NCI-H1930 (cell line): Measurements from ENCODE around the gene PHF2.

Experiments used
- DNase-seq, 2 experiments: peaks; one replicate each; lab custom pipeline; 2025; lab: John Stamatoyannopoulos, UW

The PHF2 gene

GRCh38 chr9:93568169-93568568, 8.2 kb upstream of the PHF2 start:
- no peak for DNase-seq

- DNase-seq, result no peak
Observed at GRCh38 chr9:93569621-93570174, 6.7 kb upstream of the PHF2 start.

- no peak for DNase-seq
Observed at GRCh38 chr9:93572221-93572620, 4.2 kb upstream of the PHF2 start.

- no peak for DNase-seq
Observed at GRCh38 chr9:93572636-93573515, 3.5 kb upstream of the PHF2 start.

GRCh38 chr9:93573516-93573828, 2.9 kb upstream of the PHF2 start:
- no peak for DNase-seq

- no peak for DNase-seq
Observed at GRCh38 chr9:93574091-93574899, 2.1 kb upstream of the PHF2 start.

- DNase-seq, result no peak
Observed at GRCh38 chr9:93574900-93575795, 1.2 kb upstream of the PHF2 start.

- no peak for DNase-seq
Observed at GRCh38 chr9:93575796-93576257, 557 bp upstream of the PHF2 start.

GRCh38 chr9:93577078-93577974, 942 bp downstream of the PHF2 start:
- no peak for DNase-seq

GRCh38 chr9:93577975-93578682, 1.7 kb downstream of the PHF2 start:
- DNase-seq, result no peak

- DNase-seq, result no peak
Observed at GRCh38 chr9:93578844-93579243, 2.5 kb downstream of the PHF2 start.

- DNase-seq, result no peak
Observed at GRCh38 chr9:93579711-93580516, 3.5 kb downstream of the PHF2 start.

GRCh38 chr9:93580654-93581380, 4.4 kb downstream of the PHF2 start:
- no peak for DNase-seq

GRCh38 chr9:93582115-93582514, 5.7 kb downstream of the PHF2 start:
- DNase-seq, result no peak

GRCh38 chr9:93582550-93582949, 6.2 kb downstream of the PHF2 start:
- no peak for DNase-seq

- DNase-seq, result no peak
Observed at GRCh38 chr9:93585259-93585658, 8.9 kb downstream of the PHF2 start.

- no peak for DNase-seq
Observed at GRCh38 chr9:93585695-93586094, 9.3 kb downstream of the PHF2 start.

- DNase-seq, result no peak
Observed at GRCh38 chr9:93586290-93587057, 10.1 kb downstream of the PHF2 start.
